HFF-Myc (cell line): ENCODE data around the gene MAN1C1.
A peak's percentile ranks its signal among the peaks of the same experiment; 100 is the strongest.
"Not testable (repeated sequence)": the region's sequence is repeated elsewhere in the genome, so short reads cannot be mapped to it uniquely, and the experiment has no call there.

Experiments
- DNase-seq: peaks from one replicate; pipeline ENCODE4 v3.0.0-alpha.2; 2011; ENCODE audit warnings: low read depth; ENCODE audit errors: extremely low read depth
- H3K4me3 ChIP-seq: replicated peaks from 2 replicates; pipeline ENCODE4 v1.5.1; 2011; ENCODE audit warnings: low read depth, mild to moderate bottlenecking, control low read depth, low read length
- TF ChIP-seq, protein P1 (sequence below): IDR thresholded peaks from 2 replicates; pipeline ENCODE4 v1.5.1; 2012; ENCODE audit warnings: mild to moderate bottlenecking, low read depth, low read length, control low read depth; ENCODE audit errors: missing control alignments

The MAN1C1 gene

DNA sequence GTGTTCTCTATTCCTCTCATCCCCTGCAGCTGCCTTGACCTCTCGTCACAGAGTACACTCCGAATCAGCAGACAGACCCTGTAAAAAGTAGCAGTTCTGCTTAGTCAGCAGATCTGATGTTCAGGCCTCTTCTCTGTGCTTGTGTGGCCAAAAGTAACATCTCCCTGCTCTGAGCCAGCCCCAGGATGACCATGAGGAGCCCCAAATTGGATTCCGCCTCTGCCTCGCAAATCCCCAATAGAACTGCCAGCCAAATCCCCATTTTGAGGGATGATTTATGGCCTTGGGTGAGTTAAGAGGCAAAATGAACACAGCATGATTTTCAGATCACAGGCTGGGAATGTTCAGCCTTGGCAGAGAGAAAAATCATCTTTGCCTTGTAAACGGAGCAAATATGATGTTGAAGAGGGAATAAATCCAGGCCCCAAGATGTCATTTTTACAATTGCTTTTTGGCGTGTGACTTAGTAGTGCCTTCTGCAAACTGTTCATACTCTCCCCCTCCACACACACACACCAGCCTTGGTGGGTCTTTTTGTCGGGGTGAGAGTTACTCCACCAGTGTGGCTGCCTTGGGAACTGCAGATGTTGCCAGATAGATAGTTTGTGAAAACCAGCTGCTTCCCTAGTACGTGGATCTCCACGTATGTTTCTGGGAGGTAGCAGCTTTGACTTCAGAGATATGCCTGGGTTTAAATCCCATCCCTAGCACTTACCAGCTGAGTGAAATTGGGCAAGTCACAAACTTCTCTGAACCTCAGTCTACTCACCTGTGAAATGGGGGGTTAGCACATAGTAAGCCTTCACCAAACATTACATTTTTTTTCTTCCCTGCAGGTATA is 77.8 kb downstream of the MAN1C1 start:
- no peak overlapping the region for H3K4me3 ChIP-seq
- TF ChIP-seq, protein P1, sequence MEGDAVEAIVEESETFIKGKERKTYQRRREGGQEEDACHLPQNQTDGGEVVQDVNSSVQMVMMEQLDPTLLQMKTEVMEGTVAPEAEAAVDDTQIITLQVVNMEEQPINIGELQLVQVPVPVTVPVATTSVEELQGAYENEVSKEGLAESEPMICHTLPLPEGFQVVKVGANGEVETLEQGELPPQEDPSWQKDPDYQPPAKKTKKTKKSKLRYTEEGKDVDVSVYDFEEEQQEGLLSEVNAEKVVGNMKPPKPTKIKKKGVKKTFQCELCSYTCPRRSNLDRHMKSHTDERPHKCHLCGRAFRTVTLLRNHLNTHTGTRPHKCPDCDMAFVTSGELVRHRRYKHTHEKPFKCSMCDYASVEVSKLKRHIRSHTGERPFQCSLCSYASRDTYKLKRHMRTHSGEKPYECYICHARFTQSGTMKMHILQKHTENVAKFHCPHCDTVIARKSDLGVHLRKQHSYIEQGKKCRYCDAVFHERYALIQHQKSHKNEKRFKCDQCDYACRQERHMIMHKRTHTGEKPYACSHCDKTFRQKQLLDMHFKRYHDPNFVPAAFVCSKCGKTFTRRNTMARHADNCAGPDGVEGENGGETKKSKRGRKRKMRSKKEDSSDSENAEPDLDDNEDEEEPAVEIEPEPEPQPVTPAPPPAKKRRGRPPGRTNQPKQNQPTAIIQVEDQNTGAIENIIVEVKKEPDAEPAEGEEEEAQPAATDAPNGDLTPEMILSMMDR = no peak
- no peak for DNase-seq

DNA sequence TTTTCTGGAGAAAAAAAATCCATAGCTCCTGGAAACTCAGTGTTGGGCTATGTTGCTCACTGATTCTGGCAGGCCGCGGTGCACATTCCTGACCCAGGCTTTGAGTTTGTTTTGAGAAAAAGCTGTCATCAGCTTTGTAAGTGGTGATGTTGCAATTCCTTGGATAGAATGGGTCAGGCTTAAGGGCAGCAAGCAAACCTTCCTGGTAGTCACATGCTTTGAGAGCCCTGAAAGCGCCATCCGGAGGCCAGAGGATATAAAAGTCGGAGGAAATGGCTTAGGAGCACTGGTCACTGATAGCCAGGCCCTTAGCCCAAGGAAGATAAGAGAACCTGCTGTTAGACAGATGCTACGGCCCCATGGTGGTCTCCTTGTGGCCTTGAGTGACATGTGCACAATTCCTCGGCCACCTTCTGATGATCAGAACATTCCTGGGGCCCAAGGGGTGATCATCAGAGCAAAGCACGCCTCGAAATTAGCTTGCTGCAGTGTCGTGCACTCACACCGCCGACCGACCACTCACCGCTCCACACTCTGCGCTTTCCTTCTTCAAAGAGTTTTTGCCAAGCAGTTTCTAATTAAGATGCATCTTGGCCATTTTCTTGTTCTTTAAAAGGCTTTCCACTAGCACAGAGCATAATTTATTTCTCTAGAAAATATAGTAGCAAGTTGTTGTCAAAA is 78.6 kb downstream of the MAN1C1 start:
- H3K4me3 ChIP-seq = no peak overlapping the region
- no peak for DNase-seq
- TF ChIP-seq, protein P1 = peak; percentile 29

DNA sequence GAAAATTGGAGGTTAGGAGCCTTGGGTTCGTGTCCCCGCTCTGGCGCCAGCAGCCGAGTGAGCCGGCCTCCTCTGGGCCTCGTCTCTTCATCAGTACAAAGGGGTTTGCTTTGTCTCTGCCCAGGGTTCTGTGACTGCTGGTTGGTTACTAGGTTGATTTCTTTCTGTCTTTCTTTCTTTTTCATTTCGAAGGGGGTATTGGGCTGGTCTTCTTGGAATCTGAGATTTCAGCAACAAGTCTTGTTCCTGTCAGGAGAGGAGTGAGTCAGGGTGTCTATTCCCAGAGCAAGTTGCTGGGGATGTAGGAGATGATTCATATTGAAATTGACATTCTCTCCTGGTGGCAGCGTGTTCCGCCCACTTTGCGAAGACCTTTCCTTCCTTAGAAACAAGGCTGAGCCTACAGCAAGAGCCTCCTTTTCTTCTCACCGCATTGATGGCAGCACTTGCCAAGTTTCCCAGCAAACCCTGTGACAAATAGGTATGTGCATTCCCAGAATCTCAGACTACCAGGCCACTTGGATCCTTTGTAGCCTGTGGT is 79.2 kb downstream of the MAN1C1 start:
- no peak for DNase-seq

DNA sequence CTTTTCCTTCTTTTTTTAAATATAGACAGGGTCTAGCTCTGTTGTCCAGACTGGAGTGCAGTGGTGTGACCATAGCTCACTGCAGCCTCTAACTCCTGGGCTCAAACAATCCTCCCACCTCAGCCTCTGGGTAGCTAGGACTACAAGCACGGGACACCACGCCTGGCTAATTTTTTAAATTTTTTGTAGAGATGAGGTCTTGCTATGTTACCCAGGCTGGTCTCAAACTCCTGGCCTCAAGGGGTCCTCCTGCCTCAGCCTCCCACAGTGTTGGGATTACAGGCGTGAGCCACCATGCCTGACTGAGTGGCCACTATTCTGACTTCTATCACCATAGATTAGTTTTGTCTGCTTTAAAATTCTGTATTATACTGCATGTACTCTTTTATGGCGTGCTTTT is 80.1 kb downstream of the MAN1C1 start:
- H3K4me3 ChIP-seq, DNase-seq: not testable (repeated sequence)

More for the DNA sequence above, 79.2 kb downstream of the MAN1C1 start:
- H3K4me3 ChIP-seq = no peak overlapping the region
- TF ChIP-seq, protein P1 = no peak

DNA sequence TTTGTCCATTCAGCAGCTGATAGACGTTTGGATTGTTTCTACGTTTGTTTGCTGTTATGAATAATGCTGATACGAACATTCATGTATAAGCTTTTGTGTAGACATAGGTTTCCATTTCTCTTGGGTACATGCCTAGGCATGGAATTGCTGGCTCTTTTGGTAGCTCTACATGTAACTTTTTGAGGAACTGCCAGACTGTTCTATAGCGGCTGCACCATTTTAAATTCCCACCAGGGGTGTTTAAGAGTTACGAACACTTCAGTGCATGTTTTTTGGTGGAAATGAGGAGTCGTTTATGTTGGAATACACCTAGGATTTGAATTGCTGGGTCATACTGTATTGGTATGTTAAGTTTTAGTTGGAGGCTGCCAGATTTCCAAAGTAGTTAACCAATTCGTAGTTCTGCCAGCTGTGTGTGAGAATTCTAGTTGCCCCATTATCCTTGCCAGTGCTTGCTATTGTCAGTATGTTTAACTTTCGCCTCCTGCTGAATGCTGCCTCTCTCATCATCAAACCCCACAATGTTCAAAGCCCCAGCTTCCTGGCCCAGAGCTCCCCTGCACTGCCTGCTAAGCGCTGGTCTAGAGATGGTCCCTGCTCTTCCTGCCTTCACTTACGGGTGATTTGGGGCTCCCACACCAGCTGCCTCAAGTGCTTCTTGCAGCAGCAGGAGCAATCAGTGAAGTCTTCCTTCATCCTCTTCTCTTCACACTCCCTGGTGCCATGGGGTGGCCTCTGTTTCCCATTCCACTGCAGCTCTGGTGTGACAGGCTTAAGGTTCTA is 81.0 kb downstream of the MAN1C1 start:
- no peak for DNase-seq
- no peak overlapping the region for H3K4me3 ChIP-seq
- TF ChIP-seq, protein P1 = no peak

DNA sequence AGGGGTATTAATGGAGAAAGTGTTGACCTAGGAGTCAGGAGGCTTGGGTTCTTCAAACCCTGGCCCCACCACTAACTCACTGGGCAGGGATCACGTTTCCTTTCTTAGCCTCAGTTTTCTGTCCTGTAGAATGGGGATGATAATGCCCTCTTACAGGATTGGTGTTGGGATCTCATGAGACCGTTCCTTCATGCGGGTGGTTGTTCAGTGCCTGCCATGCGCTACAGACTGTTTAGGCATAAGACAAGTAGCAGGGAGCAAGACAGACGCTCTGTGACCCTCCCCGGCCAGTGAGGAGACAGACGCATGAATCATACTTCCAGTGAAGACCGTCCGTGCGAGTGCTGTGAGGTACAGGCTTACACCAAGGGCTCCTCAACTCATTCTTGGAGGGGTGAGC is 81.7 kb downstream of the MAN1C1 start:
- H3K4me3 ChIP-seq = no peak overlapping the region
- DNase-seq = no peak
- TF ChIP-seq, protein P1 = no peak

DNA sequence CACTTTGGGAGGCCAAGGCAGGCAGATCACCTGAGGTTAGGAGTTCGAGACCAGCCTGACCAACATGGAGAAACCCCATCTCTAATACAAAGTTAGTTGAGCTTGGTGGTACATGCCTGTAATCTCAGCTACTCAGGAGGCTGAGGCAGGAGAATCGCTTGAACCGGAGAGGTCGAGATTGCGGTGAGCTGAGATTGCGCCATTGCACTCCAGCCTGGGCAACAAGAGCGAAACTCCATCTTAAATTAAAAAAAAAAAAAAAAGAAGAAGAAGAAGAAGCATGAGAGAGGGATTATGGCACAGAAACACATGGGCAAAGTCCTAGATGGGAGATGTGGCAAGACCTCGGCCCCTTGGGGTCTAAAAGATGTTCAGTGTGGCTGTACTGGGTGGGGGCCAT is 82.5 kb downstream of the MAN1C1 start:
- H3K4me3 ChIP-seq, DNase-seq: not testable (repeated sequence)
